OCI-LY7 (cell line): Measurements from ENCODE around the gene PHF20.

ENCODE experiments used
- EZH2phosphoT487 ChIP-seq: fragments of 200-600 bp; sonication (generic); IDR thresholded peaks from 2 replicates; pipeline ENCODE4 v1.6.1; 2018; ENCODE audit warnings: low read depth, borderline replicate concordance, mild to moderate bottlenecking, mixed run types, antibody characterized with exemption, low read length, moderate library complexity, mixed read lengths
- TF ChIP-seq, protein P1 (sequence below): fragments of 200-600 bp; sonication (generic); conservative IDR thresholded peaks from 2 replicates; pipeline ENCODE4 v1.5.1; 2014; ENCODE audit warnings: mild to moderate bottlenecking, antibody characterized with exemption, low read length, moderate library complexity, mixed read lengths

DNA sequence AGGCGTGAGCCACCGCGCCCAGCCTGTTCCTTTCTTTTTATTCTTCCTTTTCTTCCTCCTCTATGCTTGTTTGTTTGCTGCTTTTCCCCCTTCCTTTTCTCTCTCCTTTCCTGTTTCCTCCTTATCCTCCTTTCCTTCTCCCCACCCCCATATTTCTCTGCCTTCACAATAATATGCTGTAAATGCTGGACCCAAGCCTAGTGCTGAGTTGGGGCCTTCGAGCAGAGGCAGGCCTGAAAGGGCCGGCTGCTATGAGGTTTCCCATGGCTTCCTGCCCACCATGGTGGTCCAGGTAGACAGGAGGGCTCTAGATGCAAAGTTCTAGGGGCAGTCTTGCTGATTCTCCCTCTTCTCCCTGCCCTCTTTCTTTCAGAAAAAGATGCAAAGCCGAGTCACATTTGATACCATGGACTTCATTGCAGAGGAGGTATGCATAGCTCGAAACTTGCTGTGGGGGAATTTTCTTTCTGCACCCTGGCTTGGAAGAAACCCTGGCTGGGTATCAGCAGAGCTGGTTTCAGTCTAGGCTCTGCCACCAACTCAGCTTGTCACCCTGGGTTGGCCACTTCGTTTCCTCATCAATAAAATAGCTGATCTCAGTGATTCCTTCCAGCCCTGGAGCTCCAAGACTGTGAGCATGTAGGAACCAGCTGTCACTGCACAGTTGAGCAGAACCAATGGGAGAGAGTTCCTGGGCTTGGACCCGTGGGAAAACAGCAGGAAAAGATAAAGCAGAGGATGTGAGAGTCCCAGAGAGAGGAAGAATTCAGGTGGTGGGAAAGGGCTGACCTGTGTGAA, 204.0 kb downstream of the PHF20 start:
- TF ChIP-seq, protein P1, sequence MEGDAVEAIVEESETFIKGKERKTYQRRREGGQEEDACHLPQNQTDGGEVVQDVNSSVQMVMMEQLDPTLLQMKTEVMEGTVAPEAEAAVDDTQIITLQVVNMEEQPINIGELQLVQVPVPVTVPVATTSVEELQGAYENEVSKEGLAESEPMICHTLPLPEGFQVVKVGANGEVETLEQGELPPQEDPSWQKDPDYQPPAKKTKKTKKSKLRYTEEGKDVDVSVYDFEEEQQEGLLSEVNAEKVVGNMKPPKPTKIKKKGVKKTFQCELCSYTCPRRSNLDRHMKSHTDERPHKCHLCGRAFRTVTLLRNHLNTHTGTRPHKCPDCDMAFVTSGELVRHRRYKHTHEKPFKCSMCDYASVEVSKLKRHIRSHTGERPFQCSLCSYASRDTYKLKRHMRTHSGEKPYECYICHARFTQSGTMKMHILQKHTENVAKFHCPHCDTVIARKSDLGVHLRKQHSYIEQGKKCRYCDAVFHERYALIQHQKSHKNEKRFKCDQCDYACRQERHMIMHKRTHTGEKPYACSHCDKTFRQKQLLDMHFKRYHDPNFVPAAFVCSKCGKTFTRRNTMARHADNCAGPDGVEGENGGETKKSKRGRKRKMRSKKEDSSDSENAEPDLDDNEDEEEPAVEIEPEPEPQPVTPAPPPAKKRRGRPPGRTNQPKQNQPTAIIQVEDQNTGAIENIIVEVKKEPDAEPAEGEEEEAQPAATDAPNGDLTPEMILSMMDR = no peak
- no peak for TF ChIP-seq EZH2phosphoT487
